HT-29 (cell line): Measurements from ENCODE around the gene SLC2A13. TPM values are rescaled to one million over a fixed set of nuclear protein-coding genes. Genes with fewer than 3 reads are reported as not detected.

Experiments
- DNase-seq: peaks from one replicate; pipeline ENCODE4 v3.0.0-alpha.2; 2015; ENCODE audit warnings: low spot score
- total RNA-seq: library from RNA; depleted of rRNA; stranded (reverse); fragments of >200 nt; shearing (Covaris generic); gene quantifications from 2 replicates; pipeline ENCODE4 v1.2.3, GENCODE V29; 2014; rRNA removed

SLC2A13 gene
- 3.2 and 3.5 TPM in 2 replicates for total RNA-seq

DNA sequence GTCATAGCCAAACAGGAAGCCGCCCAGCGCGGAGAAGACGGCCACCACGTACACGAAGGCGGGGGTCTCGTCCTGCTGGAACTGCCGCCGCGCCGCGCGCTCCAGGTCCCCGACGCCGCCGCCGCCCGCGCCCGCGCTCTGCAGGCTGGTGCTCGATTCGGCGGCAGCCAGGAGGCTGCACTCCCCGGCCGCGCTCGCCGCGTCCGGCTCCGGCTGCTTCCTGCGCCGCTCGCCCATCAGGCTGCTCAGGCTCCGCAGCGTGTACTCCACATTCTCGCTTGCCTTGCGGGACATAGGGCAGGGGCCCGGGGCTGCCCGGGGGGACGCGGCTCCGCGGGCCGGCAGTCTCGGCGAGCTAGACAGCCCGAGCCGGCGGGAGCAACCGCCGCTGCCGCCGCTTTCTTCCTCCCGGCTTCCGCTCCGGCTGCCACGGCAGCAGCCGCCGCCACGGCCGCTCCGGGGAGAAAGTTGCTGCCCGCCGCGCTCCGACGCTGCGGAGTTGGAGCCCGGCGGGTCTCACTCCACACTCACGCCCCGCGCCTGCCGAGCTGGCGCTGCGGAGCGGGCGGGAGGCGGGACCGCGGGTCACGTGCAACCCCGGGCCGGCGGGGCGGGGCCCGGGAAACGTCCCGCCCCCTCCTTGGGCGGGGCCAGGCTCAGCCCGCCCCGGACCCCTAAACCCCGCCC is at the start of gene SLC2A13:
SLC2A13 (minus strand) TSS at position 567 of the 687 bp plus-strand sequence; CDS start at position 294, 273 bp downstream.
- DNase-seq, result peak; percentile 69

DNA sequence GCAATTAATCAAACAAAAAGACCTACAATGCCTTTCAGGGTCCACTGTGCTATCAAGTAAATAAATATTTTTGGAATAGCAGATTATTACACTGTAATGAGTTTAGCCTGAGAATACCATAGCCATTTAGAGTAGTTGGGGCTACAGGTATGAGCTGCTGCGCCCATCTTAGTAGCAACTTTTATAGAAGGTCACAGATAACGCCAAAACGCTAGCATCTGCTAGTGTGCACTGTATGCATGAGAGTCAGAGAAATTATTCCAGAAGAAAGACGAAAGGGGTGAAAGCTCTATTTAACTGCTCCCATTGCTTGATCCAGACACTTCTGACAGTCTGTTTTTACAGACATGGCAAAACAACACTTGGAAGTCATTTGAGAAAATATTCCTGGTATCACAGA is 48.5 kb upstream of the SLC2A13 start:
- DNase-seq, result no peak

DNA sequence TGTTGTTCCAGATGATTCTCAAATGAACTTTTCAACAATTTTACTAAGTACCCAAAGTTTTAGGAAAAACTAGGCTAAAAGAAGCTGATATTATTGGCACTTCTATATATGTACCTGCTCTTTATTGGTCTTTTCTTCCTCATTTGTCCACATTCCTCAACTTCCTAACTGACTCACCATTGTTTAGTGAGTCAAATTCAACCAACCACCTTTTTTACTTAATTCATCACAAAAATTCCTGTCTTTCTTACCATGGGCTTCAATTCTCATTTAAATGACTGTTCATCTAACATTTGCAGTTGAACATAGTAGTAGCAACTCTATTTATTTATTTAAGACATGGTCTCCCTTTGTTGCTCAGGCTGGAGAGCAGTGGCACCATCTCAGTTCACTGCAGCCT is 47.6 kb upstream of the SLC2A13 start:
- DNase-seq, result no peak

DNA sequence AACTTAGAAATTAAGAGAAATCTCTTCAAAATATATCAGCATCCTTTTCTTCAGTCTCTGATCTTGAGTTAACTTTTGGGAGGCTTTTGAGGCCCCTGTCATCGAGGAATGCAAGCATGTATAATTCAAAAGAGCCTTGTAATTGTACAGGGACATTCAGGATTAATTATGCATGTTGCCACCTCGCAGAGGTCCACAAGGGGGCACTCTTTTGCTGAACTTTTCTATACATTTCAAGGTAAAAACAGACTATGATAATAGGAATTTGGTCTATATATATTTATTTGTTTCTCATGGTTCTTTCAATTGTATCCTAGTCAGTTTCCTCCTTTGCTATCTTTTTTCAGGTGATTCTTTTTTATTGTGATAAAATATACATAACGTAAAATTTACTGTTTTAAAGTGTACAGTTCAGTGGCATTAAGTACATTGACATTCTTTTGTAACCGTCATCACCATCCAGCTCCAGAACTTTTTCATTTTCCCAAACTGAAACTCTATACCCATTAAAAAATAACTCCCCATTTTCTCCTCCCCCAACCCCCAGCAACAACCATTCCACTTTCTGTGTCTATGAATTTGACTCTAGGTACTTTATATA is 47.0 kb upstream of the SLC2A13 start:
- peak; percentile 63 for DNase-seq

DNA sequence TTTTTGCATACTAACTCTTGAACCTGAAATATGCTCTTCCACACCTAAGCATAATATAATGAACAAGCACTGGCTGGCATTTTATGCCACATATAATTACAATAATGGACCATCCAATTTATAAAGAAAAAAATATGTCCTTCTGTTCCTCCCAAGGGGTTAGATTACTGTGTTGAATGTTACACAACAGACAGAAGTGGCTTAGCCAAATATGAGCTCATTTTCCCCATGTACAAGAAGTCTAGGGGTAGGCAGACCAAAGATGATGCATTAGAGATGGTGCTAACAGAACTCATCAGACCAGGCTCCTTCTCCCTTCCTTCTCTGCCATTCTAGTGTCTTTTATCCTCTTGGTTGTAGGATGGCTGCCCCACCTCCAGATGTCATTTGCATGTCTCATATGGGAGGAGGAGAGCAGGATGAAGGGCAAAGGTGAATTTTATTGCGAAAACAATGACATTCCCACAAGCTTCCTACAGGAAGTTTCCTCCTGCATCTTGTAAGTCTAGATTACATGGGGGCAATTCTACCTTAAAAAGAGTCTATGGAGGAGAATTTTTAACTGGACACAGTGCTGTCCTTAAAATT is 43.9 kb upstream of the SLC2A13 start:
- peak; percentile 60 for DNase-seq

DNA sequence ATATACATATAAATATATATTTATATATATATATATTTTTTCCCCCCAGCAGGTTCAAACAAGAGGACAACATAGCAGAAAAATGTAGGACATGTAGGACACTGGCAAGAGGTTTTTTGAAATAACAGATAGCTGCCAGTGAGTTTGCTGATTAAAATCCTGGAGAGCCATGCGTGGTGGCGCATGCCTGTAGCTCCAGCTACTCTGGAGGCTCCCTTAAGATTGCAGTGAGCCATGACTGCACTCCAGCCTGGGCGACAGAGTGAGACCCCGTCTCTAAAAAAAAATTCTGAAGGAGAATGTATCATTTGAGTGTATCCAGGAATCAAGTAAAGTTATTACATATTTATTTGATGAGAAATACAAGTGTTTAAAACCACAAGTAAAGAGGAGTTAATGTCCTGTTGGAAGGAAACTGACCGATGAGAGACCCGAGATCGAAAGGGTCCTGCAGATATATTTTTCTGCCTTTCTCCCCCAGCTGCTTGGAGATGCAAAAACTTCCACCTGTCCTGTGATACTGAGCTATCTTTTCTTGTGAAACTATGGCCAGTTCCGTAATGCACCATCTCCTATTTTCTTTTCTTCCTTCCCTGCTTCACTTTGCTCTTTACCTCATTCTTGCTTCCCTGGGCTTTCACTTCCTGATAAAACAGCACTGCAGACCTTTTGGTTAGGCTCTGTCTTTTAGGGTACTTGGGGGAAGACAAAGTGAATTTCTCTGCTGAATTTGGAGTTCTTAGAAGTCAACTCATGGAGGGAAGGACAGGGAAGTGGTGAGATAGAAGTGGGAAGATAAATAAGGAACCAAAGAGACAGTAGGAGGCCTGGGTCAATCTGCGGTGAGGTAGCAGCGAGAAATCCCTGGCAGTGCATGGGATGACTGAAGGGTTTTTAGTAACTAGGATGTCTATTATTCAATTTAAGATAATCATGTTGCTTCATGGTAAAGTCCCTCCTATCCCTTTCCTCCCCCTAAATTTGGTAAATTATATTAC is 41.2 kb upstream of the SLC2A13 start:
- no peak for DNase-seq

DNA sequence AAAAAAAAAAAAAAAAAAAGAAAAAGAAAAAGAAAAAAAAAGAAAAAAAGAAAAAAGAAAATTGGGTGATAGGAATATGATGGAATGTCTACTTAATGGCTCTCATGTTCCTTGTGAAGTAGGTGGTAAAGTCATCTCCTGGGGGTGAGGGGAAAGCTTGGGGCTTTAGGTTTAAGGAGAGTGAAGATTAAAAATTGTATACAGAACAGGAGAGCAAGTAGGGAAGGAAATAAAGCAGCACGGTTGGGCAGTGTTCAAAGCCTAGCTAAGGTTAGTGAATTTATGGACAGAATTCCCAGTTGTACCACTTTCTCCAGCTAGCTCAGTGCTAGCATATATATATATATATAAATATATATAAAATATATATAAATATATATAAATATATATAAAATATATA is 40.0 kb upstream of the SLC2A13 start:
- DNase-seq, result no peak

DNA sequence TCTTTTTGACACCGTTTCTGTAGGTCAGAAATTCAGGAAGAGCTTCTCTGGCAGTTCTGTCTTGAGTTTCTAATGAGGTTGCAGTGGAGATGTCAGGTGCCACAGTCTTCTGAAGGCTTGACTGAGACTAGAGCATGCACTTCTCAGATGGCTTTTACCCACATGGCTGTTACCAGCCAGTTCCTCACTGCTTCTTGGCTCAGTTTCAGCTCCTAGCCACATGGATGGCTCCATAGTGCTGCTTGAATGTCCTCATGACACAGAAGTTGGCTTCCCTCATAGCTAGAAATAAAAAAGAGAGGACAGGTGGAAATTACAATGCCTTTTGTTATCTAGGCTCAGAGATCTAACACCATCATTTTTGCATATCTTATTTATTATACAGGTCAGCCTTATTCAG is 38.1 kb upstream of the SLC2A13 start:
- DNase-seq, result no peak

DNA sequence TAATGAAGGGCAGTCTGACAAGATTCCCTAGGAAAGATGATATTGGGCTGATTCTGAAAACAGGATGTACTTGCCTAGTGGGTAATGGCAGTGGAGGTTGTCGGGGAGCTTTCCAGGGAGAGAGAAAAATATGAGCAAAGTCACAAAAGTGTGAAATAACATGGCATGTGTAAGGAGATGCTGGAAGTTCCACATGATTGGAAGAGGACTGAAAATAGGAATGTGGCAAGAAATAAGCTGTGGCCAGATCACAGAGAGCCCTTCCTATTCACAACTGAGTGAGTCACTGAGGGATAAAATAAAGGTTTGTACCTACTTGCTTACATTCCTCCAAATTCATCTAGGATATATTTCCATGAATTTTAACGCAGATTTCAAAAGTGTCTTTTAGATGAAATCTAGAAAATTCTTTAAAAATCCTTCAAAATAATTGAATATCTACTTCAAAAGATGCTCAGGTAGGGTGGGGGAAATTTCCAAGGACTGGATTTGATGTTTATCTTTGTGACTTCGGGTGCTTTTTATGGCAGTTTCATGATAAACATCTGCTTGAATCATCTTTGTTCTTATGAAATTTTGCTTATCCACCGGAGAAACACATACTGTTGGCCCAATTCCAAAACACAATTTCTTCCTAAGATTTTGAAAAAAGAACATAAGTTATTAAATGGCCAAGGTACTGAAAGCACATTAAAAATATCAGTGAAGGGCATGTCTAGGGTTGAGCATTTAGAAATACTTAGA is 36.3 kb upstream of the SLC2A13 start:
- no peak for DNase-seq

DNA sequence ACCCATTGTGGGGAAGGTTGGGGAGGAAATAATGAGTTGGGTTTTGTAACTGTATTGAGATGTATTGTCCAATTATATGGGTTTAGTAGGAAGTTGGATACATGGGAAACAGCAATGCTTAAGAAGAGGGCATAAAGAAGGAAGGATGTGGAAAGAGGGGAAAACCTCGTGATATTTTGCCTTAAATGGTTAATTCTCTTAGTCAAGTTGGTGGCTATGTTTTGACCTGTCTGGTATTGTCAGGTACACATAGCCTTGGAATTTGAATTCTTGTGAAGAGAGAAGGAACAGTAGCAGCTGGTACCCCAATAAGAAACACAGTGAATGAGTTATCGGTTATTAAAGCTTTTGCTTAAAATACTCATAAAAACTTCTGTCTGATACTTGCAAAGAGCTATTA is 32.6 kb upstream of the SLC2A13 start:
- DNase-seq, result no peak

DNA sequence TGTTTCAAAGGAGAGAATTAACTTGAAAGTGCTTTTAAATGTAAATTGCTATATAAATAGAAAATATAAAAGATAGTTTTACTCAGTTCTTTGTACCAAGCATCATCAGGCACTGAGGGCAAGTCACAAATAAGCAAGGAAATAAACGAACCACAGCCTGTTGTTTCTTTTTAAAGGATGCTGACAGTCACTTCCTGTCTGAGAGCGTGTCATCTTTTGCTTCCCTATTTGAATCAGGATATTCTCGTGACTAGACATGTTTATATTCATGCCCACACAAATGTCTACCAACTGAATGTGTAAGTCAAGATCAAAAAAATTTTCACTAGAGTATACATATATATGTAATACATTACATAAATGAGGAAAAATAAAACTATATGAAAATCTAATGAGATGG is 31.4 kb upstream of the SLC2A13 start:
- no peak for DNase-seq

DNA sequence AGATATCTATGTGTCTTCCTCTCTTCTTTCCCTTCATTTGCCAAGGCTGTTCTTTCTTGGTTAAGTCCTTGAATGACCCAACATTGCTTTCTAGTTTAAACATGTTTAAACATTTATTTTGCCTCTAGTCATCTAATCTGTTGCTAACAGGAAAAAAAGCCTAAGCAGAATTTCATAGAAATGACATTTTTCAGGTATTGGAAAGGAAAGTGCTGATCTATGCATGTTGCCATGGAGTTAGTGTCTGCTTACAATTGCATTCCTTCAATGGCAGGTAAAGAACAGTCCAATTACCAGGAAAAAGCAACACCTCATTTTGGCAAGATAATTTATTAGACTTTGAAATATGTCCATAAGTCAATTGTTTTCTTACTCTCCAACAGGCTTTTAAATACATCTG is 21.5 kb upstream of the SLC2A13 start:
- DNase-seq, result no peak

DNA sequence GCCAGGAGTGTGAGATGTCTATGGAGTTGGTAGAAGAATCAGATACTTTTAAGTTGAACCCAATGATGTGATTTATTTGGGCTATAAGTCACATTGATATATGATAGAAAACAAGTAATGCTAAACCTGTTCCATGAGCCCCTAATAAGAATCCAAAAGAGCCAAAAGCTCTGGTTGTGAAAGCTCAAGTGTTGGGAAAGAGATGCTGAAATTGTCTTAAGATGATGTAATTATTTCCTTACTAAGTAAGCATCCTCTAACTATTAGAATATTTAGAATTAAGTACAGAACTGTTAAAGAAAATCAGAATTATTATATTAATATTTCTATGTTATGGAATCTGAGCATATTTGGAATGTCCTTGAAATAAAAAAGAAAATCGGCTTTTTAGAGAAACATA is 17.6 kb upstream of the SLC2A13 start:
- DNase-seq, result no peak

DNA sequence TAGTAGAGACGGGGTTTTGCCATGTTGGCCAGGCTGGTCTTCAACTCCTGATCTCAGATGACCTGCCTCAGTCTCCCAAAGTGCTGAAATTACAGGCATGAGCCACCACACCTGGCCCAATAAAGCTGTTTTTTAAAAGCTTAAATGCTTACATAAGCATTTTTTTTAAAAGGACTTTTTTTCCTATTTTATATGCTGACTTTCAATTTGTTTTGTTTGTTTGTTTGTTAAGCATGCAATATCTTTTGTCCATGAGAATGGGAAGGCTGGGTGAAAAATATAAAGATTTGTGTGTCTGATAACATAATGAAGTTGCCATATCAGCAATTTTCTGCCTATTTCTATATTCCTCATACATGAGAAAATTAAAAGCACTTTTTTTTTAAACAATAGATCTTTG is 17.0 kb upstream of the SLC2A13 start:
- DNase-seq, result no peak

DNA sequence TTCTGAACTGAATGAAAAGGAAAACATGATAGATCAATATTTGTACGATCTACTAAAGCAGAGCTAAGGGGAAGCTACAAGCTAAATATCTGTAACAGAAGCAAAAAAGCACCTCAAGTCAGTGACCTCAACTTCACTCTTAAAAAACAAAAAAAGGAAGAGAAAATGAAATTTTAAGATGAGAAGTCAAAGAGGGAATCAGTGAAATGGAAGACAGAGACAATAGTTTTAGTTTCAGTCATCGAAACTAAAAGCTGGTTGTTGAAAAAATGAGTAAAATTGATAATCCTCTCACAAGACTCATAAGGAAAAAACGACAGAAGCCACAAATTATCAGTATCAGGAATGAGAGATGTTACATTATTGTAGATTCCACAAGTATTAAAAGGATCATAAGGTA is 11.9 kb upstream of the SLC2A13 start:
- DNase-seq, result no peak

DNA sequence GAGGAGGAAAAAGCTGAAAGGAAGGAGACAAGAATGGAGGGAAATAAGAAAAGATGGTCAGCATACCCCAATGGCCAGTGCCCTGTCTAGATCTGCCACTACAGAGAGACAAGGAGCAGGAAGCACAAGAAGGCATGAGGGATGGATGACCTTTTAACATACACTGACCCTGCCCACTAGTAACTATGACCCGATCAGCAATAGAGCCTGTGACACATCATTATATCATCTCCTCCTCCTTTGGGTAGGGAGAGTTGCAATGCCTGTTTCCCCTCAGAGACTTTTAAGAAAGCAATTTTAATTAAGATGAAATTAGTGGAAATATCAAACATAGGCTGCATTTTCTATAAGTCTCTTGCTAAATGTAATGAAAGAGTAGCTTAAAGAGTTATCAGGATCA is 4.7 kb upstream of the SLC2A13 start:
- no peak for DNase-seq

DNA sequence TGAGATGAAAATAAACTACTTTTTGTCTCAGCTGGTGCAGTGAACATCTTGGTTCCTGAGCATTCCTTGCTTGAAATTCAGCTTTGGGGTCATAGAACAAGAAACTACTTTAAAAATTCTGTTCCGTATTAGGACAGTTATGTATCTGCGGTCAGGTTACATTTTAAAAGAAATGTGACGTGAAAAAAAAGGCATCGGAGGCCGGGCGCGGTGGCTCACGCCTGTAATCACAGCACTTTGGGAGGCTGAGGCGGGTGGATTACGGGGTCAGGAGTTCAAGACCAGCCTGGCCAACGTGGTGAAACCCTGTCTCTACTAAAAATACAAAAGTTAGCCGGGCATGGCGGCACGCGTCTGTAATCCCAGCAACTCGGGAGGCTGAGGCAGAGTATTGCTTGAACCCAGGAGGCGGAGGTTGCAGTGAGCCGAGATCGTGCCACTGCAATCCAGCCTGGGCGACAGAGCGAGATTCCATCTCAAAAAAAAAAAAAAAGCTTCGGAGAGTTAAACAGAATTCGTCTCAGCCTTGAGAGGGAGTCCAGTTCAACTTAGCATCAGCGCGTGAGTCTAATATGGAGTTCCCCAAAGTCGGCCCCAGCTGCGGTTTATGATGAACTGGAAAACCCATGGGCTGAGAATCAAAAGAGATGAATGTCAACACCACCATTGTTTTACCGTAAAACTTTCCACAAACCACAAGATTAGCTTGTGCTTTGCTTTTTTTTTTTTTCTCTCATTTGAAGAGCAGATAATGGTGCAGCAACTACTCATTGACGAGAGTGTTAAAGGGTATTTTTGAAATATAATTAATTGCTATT is 2.1 kb upstream of the SLC2A13 start:
- no peak for DNase-seq

DNA sequence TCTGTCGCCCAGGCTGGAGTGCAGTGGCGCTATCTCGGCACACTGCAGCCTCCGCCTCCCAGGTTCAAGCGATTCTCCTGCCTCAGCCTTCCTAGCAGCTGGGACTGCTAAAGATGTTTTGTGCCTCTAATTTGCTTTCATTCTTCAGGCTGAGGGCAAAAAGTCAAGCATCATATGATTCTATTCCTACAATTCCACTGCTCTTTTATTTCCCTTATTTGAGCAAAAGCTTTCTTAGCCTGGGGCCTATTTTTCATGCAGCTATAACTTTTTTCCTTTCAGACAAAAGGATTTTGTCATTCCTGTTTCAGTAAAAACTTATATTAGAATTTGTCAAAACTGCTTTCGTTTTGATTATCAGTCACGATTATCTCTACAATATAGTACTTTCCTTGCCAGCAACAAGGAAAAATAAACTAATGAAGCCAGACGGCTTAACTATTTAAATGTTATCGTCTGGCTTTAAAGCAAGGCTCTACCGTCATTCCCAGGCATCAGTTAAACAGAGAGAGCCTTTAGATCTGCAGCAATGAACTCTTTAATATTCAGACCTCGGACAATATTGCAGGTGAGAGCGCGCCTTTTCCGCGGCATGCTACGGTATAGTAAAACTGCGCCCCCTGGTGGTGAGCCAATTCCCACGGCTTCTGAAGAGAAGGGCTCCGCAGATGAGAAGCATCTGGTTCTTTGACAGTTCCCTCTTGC is 1.4 kb upstream of the SLC2A13 start:
- peak; percentile 84 for DNase-seq

DNA sequence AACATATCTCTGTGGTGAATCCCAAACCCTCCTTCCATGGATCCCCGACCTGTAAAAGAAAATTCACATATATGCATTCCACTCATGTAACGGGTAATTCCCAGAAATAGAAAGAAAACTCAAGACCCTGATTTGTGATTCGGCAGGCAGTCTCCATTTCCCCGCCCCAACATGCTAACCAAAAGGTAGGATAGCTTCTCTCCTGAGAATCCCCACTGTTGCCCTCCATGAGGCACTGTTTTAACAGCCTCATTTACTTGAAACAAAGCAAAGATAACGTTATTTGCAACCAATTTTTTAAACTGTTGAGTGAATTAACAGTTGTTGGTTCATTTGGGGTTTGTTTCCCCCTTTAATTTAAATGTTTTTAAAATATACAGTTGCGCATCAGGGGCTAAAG is 774 bp upstream of the SLC2A13 start:
- DNase-seq, result no peak

DNA sequence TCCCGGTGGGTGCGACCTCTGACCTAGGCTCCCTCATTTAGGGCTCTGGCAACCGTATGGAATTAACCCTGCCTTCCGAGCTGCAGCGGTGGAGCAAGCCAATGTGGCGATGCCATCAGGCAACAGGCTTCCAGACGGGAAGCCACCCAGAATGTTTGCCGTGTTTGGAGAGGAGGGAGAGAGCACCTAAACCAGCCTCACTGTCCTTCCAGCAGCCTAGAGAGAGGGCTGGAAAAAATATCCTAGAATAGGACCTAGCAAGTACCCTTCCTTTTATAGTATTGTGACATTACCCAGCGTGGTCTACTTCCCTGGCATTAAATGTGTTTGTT is 287 bp upstream of the SLC2A13 start:
- DNase-seq, result no peak
